HG03575 (cell line): ENCODE measurements around the gene FNDC3B.
"Not testable (repeated sequence)": the region's sequence is repeated elsewhere in the genome, so short reads cannot be mapped to it uniquely, and the experiment has no call there.

Source experiments
- ATAC-seq: cut with Tn5 transposase; IDR thresholded peaks from one replicate; pipeline ENCODE4 v1.9.1; 2021; ENCODE audit not compliant: unreplicated experiment, insufficient number of reproducible peaks, low FRiP score; ENCODE audit errors: extremely low read depth

FNDC3B gene

DNA sequence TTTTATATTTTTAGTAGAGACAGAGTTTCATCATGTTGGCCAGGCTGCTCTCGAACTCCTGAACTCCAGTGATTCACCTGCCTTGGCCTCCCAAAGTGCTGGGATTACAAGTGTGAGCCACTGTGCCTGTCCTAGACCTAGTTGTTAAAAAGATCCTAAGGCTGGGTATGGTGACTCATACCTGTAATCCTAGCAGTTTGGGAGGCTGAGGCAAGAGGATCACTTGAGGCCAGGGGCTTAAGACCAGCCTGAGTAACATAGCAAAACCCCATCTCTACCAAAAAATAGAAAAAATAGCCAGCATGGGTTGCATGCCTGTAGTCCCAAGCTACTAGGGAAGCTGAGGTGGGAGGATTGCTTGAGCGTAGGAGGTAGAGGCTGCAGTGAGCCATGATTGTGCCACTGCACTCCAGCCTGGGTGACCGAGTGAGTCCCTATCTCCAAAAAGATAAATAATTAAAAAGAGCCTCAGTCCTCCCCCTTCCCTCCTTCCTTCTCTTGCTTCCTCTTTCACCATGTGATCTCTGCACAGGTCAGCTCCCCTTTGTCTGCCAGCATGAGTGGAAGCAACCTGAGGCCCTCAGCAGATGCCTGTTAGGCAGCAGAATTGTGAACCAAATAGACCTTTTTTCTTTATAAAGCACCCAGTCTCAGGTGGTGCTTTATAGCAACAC, 9.8 kb upstream of the FNDC3B start:
- no peak for ATAC-seq

DNA sequence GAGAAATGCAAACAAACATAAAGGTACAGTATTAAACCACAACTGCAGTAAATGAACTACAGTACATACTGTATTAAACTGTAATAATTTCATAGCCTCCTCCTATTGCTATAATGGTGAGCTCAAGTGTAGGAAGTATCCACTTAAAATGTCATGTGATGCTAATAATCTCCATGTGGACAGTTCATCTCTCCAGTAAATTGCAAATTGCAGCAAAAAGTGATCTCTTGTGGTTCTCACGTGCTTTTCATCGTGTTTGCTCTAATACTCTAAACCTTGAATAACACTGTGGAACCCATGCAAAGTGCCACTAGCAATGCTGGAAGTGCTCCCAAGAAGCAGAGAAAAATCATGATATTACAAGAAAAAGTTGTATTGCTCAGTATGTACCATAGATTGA, 9.2 kb upstream of the FNDC3B start:
- no peak for ATAC-seq

- ATAC-seq, result no peak
Measured at GRCh38 chr3:172031996-172032395, 7.4 kb upstream of the FNDC3B start.

GRCh38 chr3:172033396-172033795, 6.0 kb upstream of the FNDC3B start:
- no peak for ATAC-seq

- ATAC-seq, result no peak
Measured at GRCh38 chr3:172034786-172035685, 4.3 kb upstream of the FNDC3B start.

- ATAC-seq, result no peak
Measured at GRCh38 chr3:172036541-172037215, 2.7 kb upstream of the FNDC3B start.

GRCh38 chr3:172038798-172039435, 461 bp upstream of the FNDC3B start:
- no peak for ATAC-seq

GRCh38 chr3:172040078-172040980, 951 bp downstream of the FNDC3B start:
- ATAC-seq, result no peak

GRCh38 chr3:172040981-172041963, 1.9 kb downstream of the FNDC3B start:
- no peak for ATAC-seq

- no peak for ATAC-seq
Measured at GRCh38 chr3:172042136-172042662, 2.8 kb downstream of the FNDC3B start.

DNA sequence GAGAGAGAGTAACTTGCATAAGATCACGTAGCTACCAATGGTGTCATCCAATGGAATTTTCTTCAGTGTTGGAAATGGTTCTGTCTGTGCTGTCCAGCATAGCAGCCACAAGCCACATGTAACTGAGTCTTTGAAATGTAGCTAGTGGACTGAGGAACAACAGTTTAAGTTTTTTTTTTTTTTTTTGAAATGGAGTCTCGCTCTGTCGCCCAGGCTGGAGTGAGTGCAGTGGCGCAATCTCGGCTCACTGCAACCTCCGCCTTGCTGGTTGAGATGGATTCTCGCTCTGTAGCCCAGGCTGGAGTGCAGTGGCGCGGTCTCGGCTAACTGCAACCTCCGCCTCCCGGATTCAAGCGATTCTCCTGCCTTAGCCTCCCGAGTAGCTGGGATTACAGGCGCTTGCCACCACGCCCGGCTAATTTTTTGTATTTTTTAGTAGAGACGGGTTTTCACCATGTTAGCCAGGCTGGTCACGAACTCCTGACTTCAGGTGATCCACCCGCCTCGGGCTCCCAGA, 3.3 kb downstream of the FNDC3B start:
- ATAC-seq, result not testable (repeated sequence)

- no peak for ATAC-seq
Measured at GRCh38 chr3:172043233-172043632, 3.9 kb downstream of the FNDC3B start.

GRCh38 chr3:172043766-172044165, 4.4 kb downstream of the FNDC3B start:
- ATAC-seq, result no peak

DNA sequence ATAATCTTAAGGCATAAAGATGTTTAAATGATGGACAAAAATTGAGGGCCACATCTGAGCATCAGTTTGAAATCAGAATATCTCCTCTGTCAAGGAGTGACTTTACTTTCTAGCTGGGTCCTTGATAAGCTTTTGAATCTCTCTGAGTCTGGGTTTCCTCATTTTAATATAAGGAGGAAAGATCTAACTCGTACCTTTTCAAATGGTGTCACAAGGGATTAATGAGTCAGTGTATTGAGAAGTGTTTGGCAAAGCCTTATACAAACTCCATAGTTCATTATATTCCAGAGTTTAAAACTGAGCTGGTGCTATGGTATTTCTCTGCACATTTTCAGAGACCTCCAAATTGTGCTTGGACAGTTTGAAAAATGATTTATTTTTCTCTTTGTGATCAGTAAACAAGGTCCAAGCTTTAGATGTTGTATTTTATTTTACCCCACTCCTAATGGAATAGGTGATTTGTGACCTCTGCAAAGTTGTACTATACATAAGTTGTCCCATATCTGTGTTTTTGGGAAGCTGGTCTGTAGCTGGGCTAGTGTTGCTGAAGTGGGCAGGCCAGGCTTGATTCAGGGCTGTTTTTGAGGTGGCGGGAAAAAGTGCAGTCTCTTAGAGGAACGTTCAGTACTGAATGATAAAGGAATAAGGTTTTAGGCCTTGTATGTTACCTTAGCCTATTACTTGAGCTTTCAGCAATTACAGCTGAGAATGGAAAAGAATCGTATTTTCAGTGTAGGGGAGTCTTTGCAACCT, 5.6 kb downstream of the FNDC3B start:
- no peak for ATAC-seq

DNA sequence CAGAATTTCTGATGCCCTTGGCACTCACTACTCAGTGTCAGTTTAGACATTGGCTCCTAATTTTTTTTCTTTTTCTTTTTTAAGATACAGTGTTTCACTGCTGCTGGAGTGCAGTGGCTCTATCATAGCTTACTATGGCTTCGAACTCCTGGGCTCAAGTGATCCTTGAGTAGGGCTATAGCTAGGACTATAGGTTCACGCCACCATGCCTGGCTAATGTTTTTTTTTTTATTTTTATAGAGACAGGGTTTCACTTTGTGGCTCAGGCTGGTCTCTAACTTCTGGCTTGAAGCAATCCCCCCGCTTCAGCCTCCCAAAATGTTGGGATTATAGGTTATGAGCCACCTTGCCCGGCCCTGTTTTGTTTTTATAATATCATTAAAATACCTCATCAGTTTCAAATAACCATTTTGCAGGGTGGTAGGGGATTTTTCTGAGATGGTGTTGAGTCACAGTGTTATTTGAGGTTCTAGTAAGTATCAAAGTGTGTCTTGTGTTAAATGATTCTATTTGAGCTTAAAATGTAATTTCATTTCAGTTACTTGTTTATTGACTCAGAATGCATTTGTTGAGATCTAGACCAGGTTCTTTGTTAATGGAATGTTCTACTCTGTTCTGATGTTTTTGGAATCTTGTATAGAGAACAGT, 7.0 kb downstream of the FNDC3B start:
- no peak for ATAC-seq
